Smooth muscle cell (in vitro differentiated cells): ENCODE results near the gene SCN10A. TPM values are rescaled to one million over a fixed set of nuclear protein-coding genes. Genes with fewer than 3 reads are reported as not detected.
A peak's percentile ranks its signal among the peaks of the same experiment; 100 is the strongest.

Experiments used
- DNase-seq: peaks from one replicate; lab custom pipeline; 2025; ENCODE audit not compliant: unreplicated experiment; lab: John Stamatoyannopoulos, UW
- H2AFZ ChIP-seq: fragments of 200-600 bp; sonication (generic); 2 replicates; pipeline ENCODE4 v1.6.0; 2016; ENCODE audit warnings: antibody characterized with exemption, low read depth, mild to moderate bottlenecking
- H3F3A ChIP-seq: fragments of 200-600 bp; sonication (generic); 2 replicates; pipeline ENCODE4 v1.6.0; 2017; ENCODE audit warnings: antibody characterized with exemption, low read depth
- H3K27ac ChIP-seq: fragments of 200-600 bp; sonication (generic); 2 replicates; pipeline ENCODE4 v1.5.1; 2016; ENCODE audit warnings: low read depth, mild to moderate bottlenecking
- H3K27me3 ChIP-seq: fragments of 200-600 bp; sonication (generic); 2 replicates; pipeline ENCODE4 v1.6.1; 2016; ENCODE audit warnings: low read depth, mild to moderate bottlenecking
- H3K36me3 ChIP-seq: fragments of 200-600 bp; sonication (generic); 2 replicates; pipeline ENCODE4 v1.5.1; 2016; ENCODE audit warnings: low read depth
- H3K4me1 ChIP-seq: fragments of 200-600 bp; sonication (generic); 2 replicates; pipeline ENCODE4 v1.5.1; 2016; ENCODE audit warnings: low read depth
- H3K4me2 ChIP-seq: fragments of 200-600 bp; sonication (generic); 2 replicates; pipeline ENCODE4 v1.6.0; 2016; ENCODE audit warnings: mild to moderate bottlenecking
- H3K4me3 ChIP-seq: fragments of 200-600 bp; sonication (generic); 2 replicates; pipeline ENCODE4 v1.5.1; 2016; ENCODE audit warnings: mild to moderate bottlenecking
- H3K79me2 ChIP-seq: fragments of 200-600 bp; sonication (generic); 2 replicates; pipeline ENCODE4 v1.6.0; 2016; ENCODE audit warnings: low read depth, mild to moderate bottlenecking
- H3K9ac ChIP-seq: fragments of 200-600 bp; sonication (generic); 2 replicates; pipeline ENCODE4 v1.6.0; 2016; ENCODE audit warnings: low read depth
- H3K9me3 ChIP-seq: fragments of 200-600 bp; sonication (generic); replicated peaks from 2 replicates; pipeline ENCODE4 v1.5.1; 2016; ENCODE audit warnings: low read depth
- H4K20me1 ChIP-seq: fragments of 200-600 bp; sonication (generic); 2 replicates; pipeline ENCODE4 v1.6.0; 2016; ENCODE audit warnings: low read depth
- WGBS: methylation state at CpG from one replicate; pipeline ENCODE4 v1.1.7; 2016; ENCODE audit warnings: low lambda C conversion rate; 5-methylcytosine and 5-hydroxymethylcytosine counted together
- polyA plus RNA-seq: library from polyadenylated mRNA; unstranded; fragments of >200 nt; fragmentation: Nextera tagmentation; extraction: Ambion mirVana; gene quantifications from 2 replicates; pipeline ENCODE4 v1.2.1, GENCODE V29; 2016
- total RNA-seq: library from RNA; depleted of rRNA; stranded (reverse); fragments of >200 nt; gene quantifications from 2 replicates; pipeline ENCODE4 v1.2.3, GENCODE V29; 2014
- TF ChIP-seq, protein P1 (sequence below): fragments of 200-600 bp; sonication (generic); IDR thresholded peaks from 2 replicates; pipeline ENCODE4 v1.5.1; 2017; ENCODE audit warnings: borderline replicate concordance, mild to moderate bottlenecking, antibody characterized with exemption; ENCODE audit not compliant: insufficient read depth, poor library complexity, severe bottlenecking

Gene SCN10A
- total and polyA plus RNA-seq, 2 experiments from 2014 or later, result not detected

DNA sequence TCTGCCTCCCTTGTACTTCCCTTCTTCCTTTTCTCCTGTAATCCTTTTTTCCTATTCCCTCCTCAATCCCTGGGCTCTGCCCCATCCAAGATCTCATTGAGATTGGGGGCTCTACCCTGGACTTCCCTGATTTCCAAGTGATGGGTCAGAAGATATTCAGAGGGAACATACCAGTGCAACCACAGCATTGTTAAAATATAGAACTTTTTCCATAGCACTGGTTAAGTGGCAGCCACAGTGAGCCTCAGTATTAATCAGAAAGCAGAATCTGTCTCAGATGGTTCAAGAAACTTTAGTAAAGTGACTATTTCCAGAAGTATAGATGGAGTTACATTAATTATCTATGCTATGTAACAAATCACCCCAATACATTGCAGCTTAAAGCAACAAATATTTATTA lies 18.7 kb upstream of the SCN10A start:
- Histone ChIP-seq H2AFZ (no peak overlapping the region), H3K4me2 (peak overlapping the region; percentile 18), H3K79me2 (no peaks in the 10 kb centered on the region), H3K27ac (peak overlapping the region; percentile 7), H3K9me3 (no peaks in the 10 kb centered on the region), H3F3A (no peaks in the 10 kb centered on the region), H3K27me3 (no peaks in the 10 kb centered on the region), H3K4me1 (peaks cover 21% of the 10 kb centered on the region), H4K20me1 (no peaks in the 10 kb centered on the region), H3K4me3 (no peak overlapping the region), H3K9ac (no peak overlapping the region), H3K36me3 (no peaks in the 10 kb centered on the region)
- TF ChIP-seq, protein P1, sequence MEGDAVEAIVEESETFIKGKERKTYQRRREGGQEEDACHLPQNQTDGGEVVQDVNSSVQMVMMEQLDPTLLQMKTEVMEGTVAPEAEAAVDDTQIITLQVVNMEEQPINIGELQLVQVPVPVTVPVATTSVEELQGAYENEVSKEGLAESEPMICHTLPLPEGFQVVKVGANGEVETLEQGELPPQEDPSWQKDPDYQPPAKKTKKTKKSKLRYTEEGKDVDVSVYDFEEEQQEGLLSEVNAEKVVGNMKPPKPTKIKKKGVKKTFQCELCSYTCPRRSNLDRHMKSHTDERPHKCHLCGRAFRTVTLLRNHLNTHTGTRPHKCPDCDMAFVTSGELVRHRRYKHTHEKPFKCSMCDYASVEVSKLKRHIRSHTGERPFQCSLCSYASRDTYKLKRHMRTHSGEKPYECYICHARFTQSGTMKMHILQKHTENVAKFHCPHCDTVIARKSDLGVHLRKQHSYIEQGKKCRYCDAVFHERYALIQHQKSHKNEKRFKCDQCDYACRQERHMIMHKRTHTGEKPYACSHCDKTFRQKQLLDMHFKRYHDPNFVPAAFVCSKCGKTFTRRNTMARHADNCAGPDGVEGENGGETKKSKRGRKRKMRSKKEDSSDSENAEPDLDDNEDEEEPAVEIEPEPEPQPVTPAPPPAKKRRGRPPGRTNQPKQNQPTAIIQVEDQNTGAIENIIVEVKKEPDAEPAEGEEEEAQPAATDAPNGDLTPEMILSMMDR, result no peak
- no peak for DNase-seq

DNA sequence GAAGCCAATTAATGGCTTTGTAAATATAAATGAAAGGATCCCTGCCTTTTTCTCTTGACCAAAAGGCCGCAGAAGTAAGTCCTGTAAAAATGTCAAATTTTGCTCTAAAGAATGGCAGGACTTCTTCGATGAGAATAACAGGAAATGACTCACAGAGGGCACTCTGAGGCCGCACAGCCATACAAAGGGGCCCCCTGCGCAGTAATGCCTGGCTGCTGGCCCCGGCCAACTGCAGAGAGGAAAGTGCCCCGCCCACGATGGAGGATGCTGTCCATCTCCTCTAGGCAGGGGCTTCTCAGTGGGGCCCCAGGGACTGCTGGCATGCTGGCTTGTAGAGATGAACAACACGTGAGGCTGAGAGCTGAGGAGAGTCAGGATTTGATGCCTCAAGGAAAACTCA lies 18.1 kb upstream of the SCN10A start:
- Histone ChIP-seq H3K36me3 (no peaks in the 10 kb centered on the region), H3K27ac (peak overlapping the region; percentile 7), H4K20me1 (no peaks in the 10 kb centered on the region), H3K27me3 (no peaks in the 10 kb centered on the region), H2AFZ (no peak overlapping the region), H3K9me3 (no peaks in the 10 kb centered on the region), H3K4me2 (peak overlapping the region; percentile 18), H3K9ac (no peak overlapping the region), H3F3A (peaks cover 1% of the 10 kb centered on the region), H3K79me2 (no peaks in the 10 kb centered on the region), H3K4me3 (no peak overlapping the region), H3K4me1 (peaks cover 21% of the 10 kb centered on the region)
- TF ChIP-seq, protein P1, result no peak
- no peak for DNase-seq
- WGBS, result 3% methylated on average over 8 of the region's 8 CpGs

DNA sequence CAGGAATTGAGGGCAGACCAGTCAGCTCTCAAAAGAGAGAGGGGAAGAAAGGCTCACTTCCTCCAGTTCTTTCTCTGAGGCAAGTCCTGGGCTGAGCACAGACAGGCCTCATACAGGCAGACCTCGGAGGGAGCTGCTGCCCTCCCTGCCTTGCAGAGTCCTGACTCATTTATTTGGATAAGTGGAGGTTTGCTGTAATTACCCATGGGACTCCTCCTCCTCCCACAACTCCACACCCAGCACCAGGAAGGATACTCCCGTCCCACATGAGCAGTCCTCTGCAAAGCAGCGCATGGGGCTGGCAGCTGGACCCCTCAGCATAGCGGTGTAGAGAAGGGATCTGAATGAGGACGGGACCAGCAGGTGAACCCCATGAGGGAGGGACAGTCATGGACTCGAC lies 13.4 kb upstream of the SCN10A start:
- Histone ChIP-seq H3K9me3 (no peaks in the 10 kb centered on the region), H3K27ac (peak overlapping the region; percentile 77), H3K4me3 (no peak overlapping the region), H4K20me1 (no peaks in the 10 kb centered on the region), H3K79me2 (no peaks in the 10 kb centered on the region), H3K4me1 (peaks cover 7% of the 10 kb centered on the region), H3K27me3 (no peaks in the 10 kb centered on the region), H2AFZ (peak overlapping the region; percentile 91), H3K36me3 (no peaks in the 10 kb centered on the region), H3K9ac (peak overlapping the region; percentile 22), H3K4me2 (peak overlapping the region; percentile 25), H3F3A (peaks cover 4% of the 10 kb centered on the region)
- no peak for DNase-seq
- WGBS, result 55% methylated on average over 6 of the region's 6 CpGs
- TF ChIP-seq, protein P1, result no peak

DNA sequence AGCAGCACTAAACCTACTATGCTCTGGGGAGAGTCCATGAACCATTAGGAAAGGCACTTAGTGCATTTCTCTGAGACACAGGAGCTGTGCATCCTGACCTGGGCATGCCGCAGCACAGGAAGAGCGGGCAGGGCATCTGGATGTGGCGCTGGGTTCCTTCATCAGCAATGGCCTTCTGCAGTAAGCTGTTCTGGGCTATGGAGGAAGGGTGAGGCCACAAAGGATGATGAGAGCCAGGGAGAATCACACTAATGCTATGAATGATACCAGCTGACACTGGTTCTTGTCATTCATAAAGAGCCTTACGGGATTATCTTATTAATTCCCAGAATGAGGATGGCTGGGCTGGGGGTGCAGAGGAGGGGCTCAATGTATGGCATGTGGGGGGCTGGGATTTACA lies 12.7 kb upstream of the SCN10A start:
- Histone ChIP-seq H3K4me2 (peak overlapping the region; percentile 25), H3F3A (peaks cover 4% of the 10 kb centered on the region), H3K4me3 (no peak overlapping the region), H3K79me2 (no peaks in the 10 kb centered on the region), H3K4me1 (no peaks in the 10 kb centered on the region), H3K27me3 (no peaks in the 10 kb centered on the region), H2AFZ (no peak overlapping the region), H3K27ac (peak overlapping the region; percentile 77), H3K9ac (peak overlapping the region; percentile 22), H4K20me1 (no peaks in the 10 kb centered on the region), H3K9me3 (no peaks in the 10 kb centered on the region), H3K36me3 (no peaks in the 10 kb centered on the region)
- TF ChIP-seq, protein P1, result no peak
- 71% methylated on average over 4 of the region's 4 CpGs for WGBS
- DNase-seq, result no peak
